GM21423 (cell line): ENCODE results near the gene RIGI.
A peak's percentile ranks its signal among the peaks of the same experiment; 100 is the strongest.
"Not testable (repeated sequence)": the region's sequence is repeated elsewhere in the genome, so short reads cannot be mapped to it uniquely, and the experiment has no call there.

Experiments used
- ATAC-seq: cut with Tn5 transposase; IDR thresholded peaks from one replicate; pipeline ENCODE4 v1.9.1; 2021; ENCODE audit warnings: mild to moderate bottlenecking, moderate library complexity; ENCODE audit not compliant: unreplicated experiment

The RIGI gene

GRCh38 chr9:32533336-32533735, 7.3 kb upstream of the RIGI start:
- ATAC-seq: no peak

- no peak for ATAC-seq
These were observed 682 bp upstream of the RIGI start for GRCh38 chr9:32526707-32527048.

DNA sequence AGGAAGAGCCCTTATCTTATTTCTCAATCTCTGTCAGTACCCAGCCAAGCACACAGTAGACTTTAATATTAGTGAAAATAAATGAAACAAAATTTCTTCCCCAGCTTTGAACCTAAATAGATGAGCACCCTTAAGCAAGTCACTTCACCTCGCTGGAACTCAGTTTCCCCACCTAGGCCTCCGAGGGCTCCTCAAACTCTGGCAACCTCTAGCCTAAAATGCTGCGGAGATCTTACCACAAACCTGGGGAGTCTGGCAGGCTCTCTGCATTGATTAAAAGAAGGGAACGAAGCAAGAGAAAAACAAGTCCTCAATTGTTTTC, 326 bp downstream of the RIGI start:
- no peak for ATAC-seq

GRCh38 chr9:32524892-32525708, 896 bp downstream of the RIGI start:
- ATAC-seq: peak; percentile 19

GRCh38 chr9:32524558-32524891, 1.5 kb downstream of the RIGI start:
- ATAC-seq: not testable (repeated sequence)

GRCh38 chr9:32523910-32524309, 2.1 kb downstream of the RIGI start:
- ATAC-seq: no peak

- no peak for ATAC-seq
These were observed 7.7 kb downstream of the RIGI start for GRCh38 chr9:32518276-32518675.

DNA sequence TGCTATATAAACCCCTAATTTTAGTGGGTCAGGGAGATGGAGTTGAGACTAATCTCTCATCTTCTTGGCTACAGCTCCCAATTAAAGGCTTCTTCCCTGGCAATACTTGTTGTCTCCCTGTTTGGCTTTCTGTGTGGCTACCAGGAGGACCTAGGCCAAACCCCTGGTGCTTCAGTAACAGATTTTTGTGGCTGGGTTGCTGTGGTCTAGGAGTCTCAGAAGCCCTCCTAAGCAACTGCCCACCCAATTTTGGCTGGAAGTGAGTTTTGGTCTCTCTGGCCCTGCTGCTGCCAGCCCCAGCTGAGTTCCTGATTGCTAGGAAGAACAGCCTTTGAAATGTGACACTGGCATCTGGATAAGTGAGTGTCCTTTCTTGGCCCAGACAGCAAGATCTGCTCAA, 9.8 kb downstream of the RIGI start:
- ATAC-seq: no peak

- ATAC-seq: no peak
These were observed 17.3 kb downstream of the RIGI start for GRCh38 chr9:32508728-32509127.

DNA sequence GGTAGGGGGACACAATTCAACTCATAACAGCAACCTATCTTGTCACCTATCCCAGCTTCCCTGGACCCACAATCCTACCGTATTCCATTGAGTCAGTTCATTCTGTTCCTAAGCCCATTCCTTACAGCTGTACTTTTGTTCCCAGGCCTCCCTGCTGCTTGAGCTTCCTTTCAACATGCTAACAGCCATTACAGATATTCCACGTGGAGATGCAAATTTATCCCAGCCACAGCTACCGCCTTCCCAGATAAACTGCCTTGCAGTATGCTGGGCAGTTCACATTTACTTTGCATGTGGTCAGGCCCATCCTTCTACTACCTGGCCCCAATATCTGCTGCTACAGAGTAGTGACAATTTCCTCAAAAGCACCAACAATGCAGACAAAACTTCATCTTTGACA, 23.0 kb downstream of the RIGI start:
- ATAC-seq: no peak

GRCh38 chr9:32502464-32502863, 23.5 kb downstream of the RIGI start:
- no peak for ATAC-seq

- no peak for ATAC-seq
These were observed 24.1 kb downstream of the RIGI start for GRCh38 chr9:32501868-32502267.

DNA sequence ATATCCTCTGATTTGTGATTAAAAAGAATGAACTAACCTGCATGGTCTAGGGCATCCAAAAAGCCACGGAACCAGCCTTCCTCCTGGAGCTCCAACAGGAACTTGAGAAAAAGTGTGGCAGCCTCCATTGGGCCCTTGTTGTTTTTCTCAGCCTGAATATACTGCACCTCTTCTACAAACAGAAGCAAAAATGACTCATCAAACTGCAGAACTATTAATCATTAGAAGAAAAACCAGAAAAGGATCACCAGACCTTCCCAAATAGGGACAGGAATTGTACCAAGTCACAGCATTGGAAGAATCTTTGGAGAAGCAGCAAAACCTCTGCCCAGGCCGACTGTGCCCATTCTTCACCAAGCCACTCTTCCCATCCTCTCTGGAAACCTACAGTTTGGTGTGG, 25.2 kb downstream of the RIGI start:
- no peak for ATAC-seq

DNA sequence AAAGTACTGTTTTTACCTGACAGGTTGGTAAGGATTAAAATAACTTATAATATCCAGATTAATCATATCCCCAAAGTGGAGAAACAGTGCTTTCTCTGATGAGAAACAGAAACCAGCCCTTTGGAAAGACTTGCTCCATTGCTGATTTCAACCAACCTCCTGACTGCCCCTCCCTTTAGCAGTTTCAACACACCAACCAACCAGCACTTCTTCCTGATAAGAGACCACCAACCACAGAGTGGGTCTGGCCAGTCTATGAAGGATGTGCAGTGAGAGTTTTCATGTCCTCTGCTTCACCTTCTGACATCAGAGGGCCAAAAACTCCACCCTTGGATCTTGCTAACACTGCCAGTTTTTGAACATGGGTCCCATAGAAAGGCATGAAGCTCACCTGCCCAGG, 28.1 kb downstream of the RIGI start:
- ATAC-seq: no peak

GRCh38 chr9:32490601-32491000, 35.4 kb downstream of the RIGI start:
- ATAC-seq: no peak

DNA sequence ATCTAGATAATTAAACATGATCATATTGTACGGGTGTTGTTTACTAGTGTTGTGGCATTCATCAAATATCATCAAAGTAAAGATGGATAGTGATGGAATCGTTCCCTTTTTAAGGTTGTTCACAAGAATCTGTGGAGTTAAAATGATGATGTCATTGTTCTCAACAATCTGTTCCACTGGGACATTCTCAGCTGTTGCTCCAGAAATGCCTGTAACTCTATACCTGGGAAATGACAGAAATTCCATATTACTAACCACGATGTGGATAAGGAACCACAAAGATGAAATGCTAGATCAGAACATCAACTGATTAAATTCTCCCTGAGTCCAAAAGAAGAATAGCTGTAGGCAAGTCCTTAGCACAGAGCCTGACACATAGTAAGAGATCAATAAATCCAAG, 38.0 kb downstream of the RIGI start:
- no peak for ATAC-seq

GRCh38 chr9:32486839-32487562, 39.0 kb downstream of the RIGI start:
- no peak for ATAC-seq

DNA sequence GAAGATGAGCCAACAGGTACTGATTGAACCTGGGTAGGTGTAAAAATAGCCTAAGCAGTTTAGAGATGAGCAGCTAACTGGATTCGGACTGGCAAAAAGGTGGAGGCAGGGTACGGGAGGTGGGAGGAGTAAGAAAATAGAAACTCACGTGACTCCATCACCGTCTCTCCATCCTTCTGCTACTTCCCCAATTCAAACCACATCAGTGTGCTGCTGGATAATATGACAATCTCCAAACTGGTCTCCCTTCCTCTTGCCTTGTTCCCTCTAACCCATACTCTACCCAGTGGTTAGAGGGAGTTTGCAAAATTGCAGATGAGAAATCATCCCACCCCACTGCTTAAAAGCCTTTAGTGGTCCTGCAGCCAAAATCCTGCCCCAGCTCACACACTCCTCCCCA, 42.7 kb downstream of the RIGI start:
- no peak for ATAC-seq
